Astrocyte (in vitro differentiated cells and primary cell): ENCODE results near the gene C21orf58.

Source experiments
- EZH2 ChIP-seq: IDR thresholded peaks from 2 replicates; pipeline ENCODE4 v1.6.1; 2012; ENCODE audit warnings: mild to moderate bottlenecking, low read length, inconsistent platforms; ENCODE audit not compliant: insufficient read depth
- TF ChIP-seq, protein P1 (sequence below): IDR thresholded peaks from 2 replicates; pipeline ENCODE4 v1.5.1; 2011; ENCODE audit warnings: low read depth, mild to moderate bottlenecking, inconsistent platforms, low read length, moderate library complexity; ENCODE audit not compliant: insufficient read depth

DNA sequence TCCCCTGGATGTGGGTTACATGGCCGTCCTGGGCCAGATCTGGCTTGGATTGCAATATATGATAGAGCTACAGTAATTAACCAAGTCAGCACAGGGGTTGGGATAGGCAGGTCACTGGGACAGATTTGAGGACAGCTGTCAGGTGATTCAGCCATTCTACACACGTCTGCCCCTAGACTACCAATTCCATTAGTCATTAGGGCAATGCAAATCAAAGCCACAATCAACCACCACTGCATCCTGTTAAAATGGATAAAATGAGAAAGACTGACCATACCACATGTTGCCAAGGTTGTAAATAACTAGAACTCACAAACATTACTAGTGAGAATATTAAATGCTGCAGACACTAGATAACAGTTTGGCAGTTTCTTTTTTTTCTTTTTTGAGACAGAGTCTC lies 16.0 kb downstream of the C21orf58 start:
- no peak for TF ChIP-seq EZH2
- TF ChIP-seq, protein P1, sequence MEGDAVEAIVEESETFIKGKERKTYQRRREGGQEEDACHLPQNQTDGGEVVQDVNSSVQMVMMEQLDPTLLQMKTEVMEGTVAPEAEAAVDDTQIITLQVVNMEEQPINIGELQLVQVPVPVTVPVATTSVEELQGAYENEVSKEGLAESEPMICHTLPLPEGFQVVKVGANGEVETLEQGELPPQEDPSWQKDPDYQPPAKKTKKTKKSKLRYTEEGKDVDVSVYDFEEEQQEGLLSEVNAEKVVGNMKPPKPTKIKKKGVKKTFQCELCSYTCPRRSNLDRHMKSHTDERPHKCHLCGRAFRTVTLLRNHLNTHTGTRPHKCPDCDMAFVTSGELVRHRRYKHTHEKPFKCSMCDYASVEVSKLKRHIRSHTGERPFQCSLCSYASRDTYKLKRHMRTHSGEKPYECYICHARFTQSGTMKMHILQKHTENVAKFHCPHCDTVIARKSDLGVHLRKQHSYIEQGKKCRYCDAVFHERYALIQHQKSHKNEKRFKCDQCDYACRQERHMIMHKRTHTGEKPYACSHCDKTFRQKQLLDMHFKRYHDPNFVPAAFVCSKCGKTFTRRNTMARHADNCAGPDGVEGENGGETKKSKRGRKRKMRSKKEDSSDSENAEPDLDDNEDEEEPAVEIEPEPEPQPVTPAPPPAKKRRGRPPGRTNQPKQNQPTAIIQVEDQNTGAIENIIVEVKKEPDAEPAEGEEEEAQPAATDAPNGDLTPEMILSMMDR = no peak
